HepG2 (cell line): ENCODE data around the gene IRF4. TPM values are rescaled to one million over a fixed set of nuclear protein-coding genes. Genes with fewer than 3 reads are reported as not detected.

ENCODE experiments used
- ATAC-seq: fragments of 200-7000 bp; cut with Tn5 transposase; 3 replicates; pipeline ENCODE4 v1.9.1; 2020; ENCODE audit warnings: mild to moderate bottlenecking, moderate library complexity
- BruUV-seq: library from RNA; stranded (reverse); fragments of 400-500 nt; replicated peaks from 2 replicates; lab custom pipeline; 2021; lab: Mats Ljungman, UMichigan
- CTCF ChIA-PET: fragments of 300-600 bp; formaldehyde crosslinking; extraction: SDS; loops from one replicate; lab custom pipeline; 2021; ENCODE audit warnings: low total read pairs, inconsistent platforms, low intra/inter-chr PET ratio; lab: Yijun Ruan, JAX
- POLR2A ChIA-PET: fragments of 350-600 bp; sonication (Branson Sonifier 250); formaldehyde crosslinking; loops from one replicate; lab custom pipeline; 2020; ENCODE audit warnings: antibody characterized with exemption, inconsistent platforms; lab: Yijun Ruan, JAX
- DNase-seq: peaks from one replicate; pipeline ENCODE4 v3.0.0-alpha.2; 2015; ENCODE audit warnings: low spot score
- FAIRE-seq: peaks from 3 replicates; lab custom pipeline; 2011; peaks lifted over from hg19 to GRCh38; lab: Jason Lieb, UNC
- H2AFZ ChIP-seq: one replicate; pipeline ENCODE4 v1.6.1; 2011; ENCODE audit warnings: low read length, inconsistent platforms
- H3K27ac ChIP-seq: fragments of 300-600 bp; 3 replicates; pipeline ENCODE4 v1.8.0; 2011; ENCODE audit warnings: mixed run types, mild to moderate bottlenecking, mixed read lengths, low read length, inconsistent platforms; ENCODE audit not compliant: insufficient read depth; ENCODE audit errors: extremely low read length
- H3K27me3 ChIP-seq, 2 experiments: fragments of 200-600 bp in 1 of 2; 2 replicates in 1 of 2; 3 replicates in 1 of 2; pipeline versions ENCODE4 v1.6.0 to v1.8.0; 2011; ENCODE audit warnings: low read length in 2 of 2, mild to moderate bottlenecking in 2 of 2, moderate library complexity in 2 of 2, inconsistent platforms in 1 of 2; ENCODE audit not compliant: insufficient read depth in 2 of 2, control insufficient read depth in 1 of 2
- H3K36me3 ChIP-seq, 2 experiments: fragments of 200-600 bp in 1 of 2; replicated peaks in 1 of 2; 2 replicates in 1 of 2; 3 replicates in 1 of 2; pipeline versions ENCODE4 v1.5.1 to v1.8.0; 2011; ENCODE audit warnings: low read length in 2 of 2, inconsistent platforms in 1 of 2; ENCODE audit not compliant: insufficient read depth in 2 of 2, control insufficient read depth in 1 of 2
- H3K4me1 ChIP-seq: 2 replicates; pipeline ENCODE4 v1.5.1; 2012; ENCODE audit warnings: low read length, inconsistent platforms; ENCODE audit not compliant: insufficient read depth
- H3K4me2 ChIP-seq: 2 replicates; pipeline ENCODE4 v1.6.0; 2011; ENCODE audit warnings: low read depth, low read length, inconsistent platforms
- H3K4me3 ChIP-seq, 3 experiments: fragments of 200-600 bp in 1 of 3; sonication (generic), shearing (Covaris generic) in 1 of 3; replicated peaks in 1 of 3; 2 replicates each; pipeline ENCODE4 v1.5.1; 2011 to 2016; ENCODE audit warnings: low read length in 3 of 3, inconsistent platforms in 2 of 3, low read depth in 2 of 3, mild to moderate bottlenecking in 2 of 3, control low read depth in 1 of 3, mixed read lengths in 1 of 3; ENCODE audit not compliant: insufficient read depth in 1 of 3
- H3K79me2 ChIP-seq: one replicate; pipeline ENCODE4 v1.6.1; 2011; ENCODE audit warnings: low read length, inconsistent platforms; ENCODE audit not compliant: insufficient read depth
- H3K9ac ChIP-seq: 2 replicates; pipeline ENCODE4 v1.6.0; 2011; ENCODE audit warnings: mild to moderate bottlenecking, low read depth, low read length, inconsistent platforms; ENCODE audit not compliant: insufficient read depth
- H3K9me3 ChIP-seq: 2 replicates; pipeline ENCODE4 v1.5.1; 2012; ENCODE audit warnings: mild to moderate bottlenecking, low read length
- H4K20me1 ChIP-seq: 2 replicates; pipeline ENCODE4 v1.6.0; 2011; ENCODE audit warnings: inconsistent platforms, mild to moderate bottlenecking, low read length, moderate library complexity; ENCODE audit not compliant: insufficient read depth
- BRD4 ChIP-seq: sonication (generic); formaldehyde crosslinking; IDR thresholded peaks from 2 replicates; pipeline ENCODE4 v1.4.0; 2020; ENCODE audit warnings: missing genetic modification reagents
- CBX2 ChIP-seq, 2 experiments: fragments of 200-600 bp in 1 of 2; sonication (generic); formaldehyde crosslinking in 1 of 2; IDR thresholded peaks; 2 replicates each; pipeline versions ENCODE4 v1.7.0 to v1.8.1; 2018 to 2022; ENCODE audit warnings: low read depth in 2 of 2, low read length in 1 of 2, mild to moderate bottlenecking in 1 of 2, missing genetic modification reagents in 1 of 2
- EP300 ChIP-seq, 3 experiments: sonication (generic) in 1 of 3; formaldehyde crosslinking in 1 of 3; IDR thresholded peaks; 2 replicates each; pipeline versions ENCODE4 v1.5.1 to v1.6.1; 2011 to 2020; ENCODE audit warnings: low read depth in 2 of 3, low read length in 2 of 3, borderline replicate concordance in 1 of 3, improper control_type of control experiment in 1 of 3, mild to moderate bottlenecking in 1 of 3, missing genetic modification reagents in 1 of 3, moderate library complexity in 1 of 3
- IRF2 ChIP-seq: IDR thresholded peaks from 2 replicates; pipeline ENCODE4 v1.6.1; 2018; ENCODE audit warnings: missing genetic modification reagents, missing compliant biosample characterization
- KAT2B ChIP-seq: fragments of 150-350 bp; IDR thresholded peaks from 2 replicates; pipeline ENCODE4 v1.6.1; 2014; ENCODE audit warnings: low read depth, low read length, borderline replicate concordance
- NR2F2 ChIP-seq: IDR thresholded peaks from 2 replicates; pipeline ENCODE4 v1.6.1; 2012; ENCODE audit warnings: low read depth, inconsistent platforms, borderline replicate concordance
- PHF5A ChIP-seq: IDR thresholded peaks from one replicate; pipeline ENCODE4 v1.6.1; 2018; ENCODE audit warnings: low read depth, missing genetic modification reagents; ENCODE audit not compliant: unreplicated experiment
- PPARG ChIP-seq: conservative IDR thresholded peaks from 2 replicates; pipeline ENCODE4 v1.6.1; 2016; ENCODE audit warnings: missing biosample characterization, missing genetic modification reagents
- RARG ChIP-seq: sonication (generic); formaldehyde crosslinking; IDR thresholded peaks from 2 replicates; pipeline ENCODE4 v1.4.0; 2020; ENCODE audit warnings: low read depth, mild to moderate bottlenecking, missing genetic modification reagents
- SOX5 ChIP-seq: IDR thresholded peaks from 2 replicates; pipeline ENCODE4 v1.6.1; 2016; ENCODE audit warnings: borderline replicate concordance
- STAG1 ChIP-seq: sonication (generic); formaldehyde crosslinking; IDR thresholded peaks from 2 replicates; pipeline ENCODE4 v1.4.0; 2020; ENCODE audit warnings: missing genetic modification reagents
- TSC22D2 ChIP-seq: sonication (generic); formaldehyde crosslinking; IDR thresholded peaks from 2 replicates; pipeline ENCODE4 v1.5.1; 2020; ENCODE audit warnings: missing genetic modification reagents, mild to moderate bottlenecking, borderline replicate concordance
- ZBTB3 ChIP-seq: sonication (generic); formaldehyde crosslinking; IDR thresholded peaks from 2 replicates; pipeline ENCODE4 v1.4.0; 2020; ENCODE audit warnings: low read depth, mild to moderate bottlenecking, moderate library complexity, missing genetic modification reagents, borderline replicate concordance
- ZKSCAN5 ChIP-seq: sonication (generic); formaldehyde crosslinking; IDR thresholded peaks from 2 replicates; pipeline ENCODE4 v1.5.1; 2020; ENCODE audit warnings: mild to moderate bottlenecking, missing genetic modification reagents
- WGBS: methylation state at CpG from one replicate; pipeline ENCODE4 v1.1.6; 2017; ENCODE audit warnings: low lambda C conversion rate; 5-methylcytosine and 5-hydroxymethylcytosine counted together
- in situ Hi-C: cut with HindIII; loops from 2 replicates; pipeline ENCODE4 v1.10.0; 2017; ENCODE audit warnings: low pct_unique_long_range_greater_than_20kb; ENCODE audit not compliant: extremely low pct_ligation_motif_present
- intact Hi-C: fragments of 100-400 bp; cut with micrococcal nuclease; formaldehyde crosslinking; loops from one replicate; pipeline ENCODE4 v1.10.0; 2022; ENCODE audit not compliant: unreplicated experiment
- polyA plus RNA-seq, 8 experiments: library from polyadenylated mRNA; depleted of rRNA in 3 of 8; stranded (reverse) in 7 of 8; unstranded in 1 of 8; fragments of >200 nt; fragmentation: Illumina TruSeq in 4 of 8; extraction: Trizol in 4 of 8; gene quantifications; 2 replicates each; pipeline versions ENCODE4 v1.2.1 to v1.2.3, GENCODE V29; 2011 to 2016; ENCODE audit warnings: low read depth in 4 of 8, missing spikeins in 1 of 8, mixed read lengths in 1 of 8; ENCODE audit not compliant: insufficient read depth in 1 of 8
- total RNA-seq, 5 experiments: library from RNA; depleted of rRNA; stranded (reverse); fragments of >200 nt; fragmentation: Illumina TruSeq; extraction: Trizol; gene quantifications; 2 replicates each; pipeline ENCODE4 v1.2.3, GENCODE V29; 2016; ENCODE audit warnings: low read depth in 1 of 5
- TF ChIP-seq, protein P1 (sequence below): sonication (generic); formaldehyde crosslinking; IDR thresholded peaks from 2 replicates; pipeline ENCODE4 v1.4.0; 2020; ENCODE audit warnings: missing genetic modification reagents
- TF ChIP-seq, protein P2 (sequence below): sonication (generic); formaldehyde crosslinking; IDR thresholded peaks from 2 replicates; pipeline ENCODE4 v1.4.0; 2020; ENCODE audit warnings: mild to moderate bottlenecking, missing genetic modification reagents
- TF ChIP-seq, protein P3 (sequence below): sonication (generic); formaldehyde crosslinking; IDR thresholded peaks from 2 replicates; pipeline ENCODE4 v1.5.1; 2020; ENCODE audit warnings: missing genetic modification reagents, mild to moderate bottlenecking, borderline replicate concordance

IRF4 gene
- total and polyA plus RNA-seq, 2 of the 13 experiments (the other 11 are each of a cell fraction or from before 2014, with no cell fraction given): 0.07 to 0.09 TPM

DNA sequence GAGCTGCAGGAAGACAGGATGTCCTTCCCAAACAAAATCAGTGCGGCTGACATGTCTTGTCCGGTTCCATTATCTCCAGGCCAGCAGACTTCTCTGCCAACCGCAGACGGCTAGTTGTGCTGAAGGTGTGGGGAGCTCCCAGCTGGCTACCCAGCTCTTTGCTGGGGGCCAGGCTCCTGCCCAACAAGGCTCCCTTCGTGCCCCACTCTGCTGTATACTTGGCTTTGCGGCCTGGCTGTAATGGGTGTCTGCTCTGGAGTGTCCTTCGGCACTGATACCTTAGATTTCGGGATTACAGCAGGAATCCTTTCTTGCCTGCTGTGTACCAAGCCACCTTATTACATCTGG lies 48.7 kb upstream of the IRF4 start:
- intact Hi-C loops (no loop called here), in situ Hi-C loops (no loop called here)
- Histone ChIP-seq H2AFZ (no peak overlapping the region), H3K4me3 (no peak overlapping the region), H3K36me3 (no peaks in the 10 kb centered on the region; a peak in 1 of 5 replicates), H3K9ac (no peak overlapping the region), H3K27me3 (no peaks in the 10 kb centered on the region), H3K4me1 (peaks cover 14% of the 10 kb centered on the region), H3K9me3 (no peaks in the 10 kb centered on the region), H3K4me2 (no peak overlapping the region), H4K20me1 (no peaks in the 10 kb centered on the region), H3K79me2 (no peaks in the 10 kb centered on the region)
- no peak for FAIRE-seq
- ChIA-PET CTCF (no interaction called here), POLR2A (no interaction called here)
- DNase-seq: no peak
- no peak for ATAC-seq
- no TSS peak for BruUV-seq
- TF ChIP-seq EP300 (IDR thresholded peaks at IDR 0.05; ENCODE audit: low read depth in 2 of 2, low read length in 2 of 2) (no peak), EP300 (CRISPR knock-in tag; IDR thresholded peaks at IDR 0.05; ENCODE audit: borderline replicate concordance) (no peak), PPARG (CRISPR knock-in tag) (no peak), SOX5 (CRISPR knock-in tag) (no peak), KAT2B (no peak), BRD4 (CRISPR knock-in tag) (no peak), PHF5A (CRISPR knock-in tag) (no peak), IRF2 (CRISPR knock-in tag) (no peak), STAG1 (CRISPR knock-in tag) (no peak), NR2F2 (no peak), ZBTB3 (CRISPR knock-in tag) (no peak), ZKSCAN5 (CRISPR knock-in tag) (no peak), RARG (CRISPR knock-in tag) (no peak), CBX2 (IDR thresholded peaks at IDR 0.05; ENCODE audit: low read depth, low read length) (no peak), CBX2 (CRISPR knock-in tag; IDR thresholded peaks at IDR 0.05; ENCODE audit: low read depth) (no peak), TSC22D2 (CRISPR knock-in tag) (no peak)
- TF ChIP-seq, protein P1, sequence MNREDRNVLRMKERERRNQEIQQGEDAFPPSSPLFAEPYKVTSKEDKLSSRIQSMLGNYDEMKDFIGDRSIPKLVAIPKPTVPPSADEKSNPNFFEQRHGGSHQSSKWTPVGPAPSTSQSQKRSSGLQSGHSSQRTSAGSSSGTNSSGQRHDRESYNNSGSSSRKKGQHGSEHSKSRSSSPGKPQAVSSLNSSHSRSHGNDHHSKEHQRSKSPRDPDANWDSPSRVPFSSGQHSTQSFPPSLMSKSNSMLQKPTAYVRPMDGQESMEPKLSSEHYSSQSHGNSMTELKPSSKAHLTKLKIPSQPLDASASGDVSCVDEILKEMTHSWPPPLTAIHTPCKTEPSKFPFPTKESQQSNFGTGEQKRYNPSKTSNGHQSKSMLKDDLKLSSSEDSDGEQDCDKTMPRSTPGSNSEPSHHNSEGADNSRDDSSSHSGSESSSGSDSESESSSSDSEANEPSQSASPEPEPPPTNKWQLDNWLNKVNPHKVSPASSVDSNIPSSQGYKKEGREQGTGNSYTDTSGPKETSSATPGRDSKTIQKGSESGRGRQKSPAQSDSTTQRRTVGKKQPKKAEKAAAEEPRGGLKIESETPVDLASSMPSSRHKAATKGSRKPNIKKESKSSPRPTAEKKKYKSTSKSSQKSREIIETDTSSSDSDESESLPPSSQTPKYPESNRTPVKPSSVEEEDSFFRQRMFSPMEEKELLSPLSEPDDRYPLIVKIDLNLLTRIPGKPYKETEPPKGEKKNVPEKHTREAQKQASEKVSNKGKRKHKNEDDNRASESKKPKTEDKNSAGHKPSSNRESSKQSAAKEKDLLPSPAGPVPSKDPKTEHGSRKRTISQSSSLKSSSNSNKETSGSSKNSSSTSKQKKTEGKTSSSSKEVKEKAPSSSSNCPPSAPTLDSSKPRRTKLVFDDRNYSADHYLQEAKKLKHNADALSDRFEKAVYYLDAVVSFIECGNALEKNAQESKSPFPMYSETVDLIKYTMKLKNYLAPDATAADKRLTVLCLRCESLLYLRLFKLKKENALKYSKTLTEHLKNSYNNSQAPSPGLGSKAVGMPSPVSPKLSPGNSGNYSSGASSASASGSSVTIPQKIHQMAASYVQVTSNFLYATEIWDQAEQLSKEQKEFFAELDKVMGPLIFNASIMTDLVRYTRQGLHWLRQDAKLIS (CRISPR knock-in tag): no peak
- TF ChIP-seq, protein P2, sequence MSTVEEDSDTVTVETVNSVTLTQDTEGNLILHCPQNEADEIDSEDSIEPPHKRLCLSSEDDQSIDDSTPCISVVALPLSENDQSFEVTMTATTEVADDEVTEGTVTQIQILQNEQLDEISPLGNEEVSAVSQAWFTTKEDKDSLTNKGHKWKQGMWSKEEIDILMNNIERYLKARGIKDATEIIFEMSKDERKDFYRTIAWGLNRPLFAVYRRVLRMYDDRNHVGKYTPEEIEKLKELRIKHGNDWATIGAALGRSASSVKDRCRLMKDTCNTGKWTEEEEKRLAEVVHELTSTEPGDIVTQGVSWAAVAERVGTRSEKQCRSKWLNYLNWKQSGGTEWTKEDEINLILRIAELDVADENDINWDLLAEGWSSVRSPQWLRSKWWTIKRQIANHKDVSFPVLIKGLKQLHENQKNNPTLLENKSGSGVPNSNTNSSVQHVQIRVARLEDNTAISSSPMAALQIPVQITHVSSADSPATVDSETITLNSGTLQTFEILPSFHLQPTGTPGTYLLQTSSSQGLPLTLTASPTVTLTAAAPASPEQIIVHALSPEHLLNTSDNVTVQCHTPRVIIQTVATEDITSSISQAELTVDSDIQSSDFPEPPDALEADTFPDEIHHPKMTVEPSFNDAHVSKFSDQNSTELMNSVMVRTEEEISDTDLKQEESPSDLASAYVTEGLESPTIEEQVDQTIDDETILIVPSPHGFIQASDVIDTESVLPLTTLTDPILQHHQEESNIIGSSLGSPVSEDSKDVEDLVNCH (CRISPR knock-in tag): no peak
- TF ChIP-seq, protein P3, sequence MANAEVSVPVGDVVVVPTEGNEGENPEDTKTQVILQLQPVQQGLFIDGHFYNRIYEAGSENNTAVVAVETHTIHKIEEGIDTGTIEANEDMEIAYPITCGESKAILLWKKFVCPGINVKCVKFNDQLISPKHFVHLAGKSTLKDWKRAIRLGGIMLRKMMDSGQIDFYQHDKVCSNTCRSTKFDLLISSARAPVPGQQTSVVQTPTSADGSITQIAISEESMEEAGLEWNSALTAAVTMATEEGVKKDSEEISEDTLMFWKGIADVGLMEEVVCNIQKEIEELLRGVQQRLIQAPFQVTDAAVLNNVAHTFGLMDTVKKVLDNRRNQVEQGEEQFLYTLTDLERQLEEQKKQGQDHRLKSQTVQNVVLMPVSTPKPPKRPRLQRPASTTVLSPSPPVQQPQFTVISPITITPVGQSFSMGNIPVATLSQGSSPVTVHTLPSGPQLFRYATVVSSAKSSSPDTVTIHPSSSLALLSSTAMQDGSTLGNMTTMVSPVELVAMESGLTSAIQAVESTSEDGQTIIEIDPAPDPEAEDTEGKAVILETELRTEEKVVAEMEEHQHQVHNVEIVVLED (CRISPR knock-in tag): no peak
- TF ChIP-seq, all 625 proteins: peak for 0
- 78% methylated on average over 8 of the region's 8 CpGs for WGBS
- H3K27ac ChIP-seq: no peak overlapping the region
